ENCODE data around the gene EHD2.

- TF ChIP-seq ZNF274 (IDR thresholded peaks at IDR 0.05; ENCODE audit: low read depth, low read length), result no peak
- TF ChIP-seq YY1 (IDR thresholded peaks at IDR 0.05; ENCODE audit: insufficient read depth, insufficient read length), result no peak
These were observed 19.3 kb upstream of the EHD2 start for GRCh38 chr19:47693903-47694302.
